ENCODE measurements around the gene FAM47E.

The FAM47E gene

GRCh38 chr4:76235407-76235806 lies 16.1 kb upstream of the FAM47E start:
- Histone ChIP-seq H3K4me2 (peak overlapping the region; percentile 43; the same call in 1 of the 2 replicates), H3K4me3 (IDR thresholded peaks at IDR 0.05; ENCODE audit: insufficient read depth, low read depth, low read length) (no peak overlapping the region), H3K79me2 (ENCODE audit: insufficient read depth, low read depth) (no peaks in the 10 kb centered on the region), H3K9ac (no peak overlapping the region), H4K20me1 (ENCODE audit: insufficient read depth) (no peaks in the 10 kb centered on the region), H3K27ac (no peak overlapping the region), H3K36me3 (ENCODE audit: insufficient read depth) (no peaks in the 10 kb centered on the region), H2AFZ (ENCODE audit: low read depth) (no peak overlapping the region), H3K27me3 (ENCODE audit: insufficient read depth, low read depth) (no peaks in the 10 kb centered on the region), H3K4me1 (ENCODE audit: low read depth, poor library complexity, severe bottlenecking) (peaks cover 58% of the 10 kb centered on the region)
- TF ChIP-seq, protein P1, sequence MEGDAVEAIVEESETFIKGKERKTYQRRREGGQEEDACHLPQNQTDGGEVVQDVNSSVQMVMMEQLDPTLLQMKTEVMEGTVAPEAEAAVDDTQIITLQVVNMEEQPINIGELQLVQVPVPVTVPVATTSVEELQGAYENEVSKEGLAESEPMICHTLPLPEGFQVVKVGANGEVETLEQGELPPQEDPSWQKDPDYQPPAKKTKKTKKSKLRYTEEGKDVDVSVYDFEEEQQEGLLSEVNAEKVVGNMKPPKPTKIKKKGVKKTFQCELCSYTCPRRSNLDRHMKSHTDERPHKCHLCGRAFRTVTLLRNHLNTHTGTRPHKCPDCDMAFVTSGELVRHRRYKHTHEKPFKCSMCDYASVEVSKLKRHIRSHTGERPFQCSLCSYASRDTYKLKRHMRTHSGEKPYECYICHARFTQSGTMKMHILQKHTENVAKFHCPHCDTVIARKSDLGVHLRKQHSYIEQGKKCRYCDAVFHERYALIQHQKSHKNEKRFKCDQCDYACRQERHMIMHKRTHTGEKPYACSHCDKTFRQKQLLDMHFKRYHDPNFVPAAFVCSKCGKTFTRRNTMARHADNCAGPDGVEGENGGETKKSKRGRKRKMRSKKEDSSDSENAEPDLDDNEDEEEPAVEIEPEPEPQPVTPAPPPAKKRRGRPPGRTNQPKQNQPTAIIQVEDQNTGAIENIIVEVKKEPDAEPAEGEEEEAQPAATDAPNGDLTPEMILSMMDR (conservative IDR thresholded peaks at IDR 0.05; ENCODE audit: low read depth, low read length), result no peak

- Histone ChIP-seq H3K27ac (0 out of 2 replicates have a peak overlapping the region, but pooled peaks have one; percentile 3), H3K4me1 (ENCODE audit: low read depth, poor library complexity, severe bottlenecking) (peaks cover 53% of the 10 kb centered on the region), H4K20me1 (ENCODE audit: insufficient read depth) (no peaks in the 10 kb centered on the region), H3K27me3 (ENCODE audit: insufficient read depth, low read depth) (no peaks in the 10 kb centered on the region), H3K79me2 (ENCODE audit: insufficient read depth, low read depth) (no peaks in the 10 kb centered on the region), H3K4me2 (peak overlapping the region; percentile 43; the same call in 1 of the 2 replicates), H3K36me3 (ENCODE audit: insufficient read depth) (no peaks in the 10 kb centered on the region), H2AFZ (ENCODE audit: low read depth) (no peak overlapping the region), H3K9ac (no peak overlapping the region), H3K4me3 (IDR thresholded peaks at IDR 0.05; ENCODE audit: insufficient read depth, low read depth, low read length) (no peak overlapping the region)
- TF ChIP-seq, protein P1 (conservative IDR thresholded peaks at IDR 0.05; ENCODE audit: low read depth, low read length), result no peak
Measured at GRCh38 chr4:76235915-76236314, 15.6 kb upstream of the FAM47E start.

- no peaks in the 10 kb centered on the region for H3K36me3 ChIP-seq (ENCODE audit: insufficient read depth)
- TF ChIP-seq, protein P1 (conservative IDR thresholded peaks at IDR 0.05; ENCODE audit: low read depth, low read length), result no peak
- no peak overlapping the region for H3K4me2 ChIP-seq
- H3K9ac ChIP-seq, result no peak overlapping the region
- peaks cover 32% of the 10 kb centered on the region for H3K4me1 ChIP-seq (ENCODE audit: low read depth, poor library complexity, severe bottlenecking)
- H3K27me3 ChIP-seq (ENCODE audit: insufficient read depth, low read depth), result no peaks in the 10 kb centered on the region
- no peak overlapping the region for H3K27ac ChIP-seq
- H4K20me1 ChIP-seq (ENCODE audit: insufficient read depth), result no peaks in the 10 kb centered on the region
- no peaks in the 10 kb centered on the region for H3K79me2 ChIP-seq (ENCODE audit: insufficient read depth, low read depth)
- no peak overlapping the region for H2AFZ ChIP-seq (ENCODE audit: low read depth)
- H3K4me3 ChIP-seq (IDR thresholded peaks at IDR 0.05; ENCODE audit: insufficient read depth, low read depth, low read length), result no peak overlapping the region
Measured at GRCh38 chr4:76238236-76238635, 13.3 kb upstream of the FAM47E start.

GRCh38 chr4:76238701-76239100 lies 12.8 kb upstream of the FAM47E start:
- H3K4me3 ChIP-seq (IDR thresholded peaks at IDR 0.05; ENCODE audit: insufficient read depth, low read depth, low read length), result no peak overlapping the region
- H3K27ac ChIP-seq, result no peak overlapping the region
- TF ChIP-seq, protein P1 (conservative IDR thresholded peaks at IDR 0.05; ENCODE audit: low read depth, low read length), result no peak
- no peaks in the 10 kb centered on the region for H4K20me1 ChIP-seq (ENCODE audit: insufficient read depth)
- no peaks in the 10 kb centered on the region for H3K79me2 ChIP-seq (ENCODE audit: insufficient read depth, low read depth)
- no peaks in the 10 kb centered on the region for H3K36me3 ChIP-seq (ENCODE audit: insufficient read depth)
- H3K4me2 ChIP-seq, result no peak overlapping the region
- no peak overlapping the region for H3K9ac ChIP-seq
- no peaks in the 10 kb centered on the region for H3K27me3 ChIP-seq (ENCODE audit: insufficient read depth, low read depth)
- peaks cover 27% of the 10 kb centered on the region for H3K4me1 ChIP-seq (ENCODE audit: low read depth, poor library complexity, severe bottlenecking)
- no peak overlapping the region for H2AFZ ChIP-seq (ENCODE audit: low read depth)

Measured in KMS-11 (cell line).